GM18873 (cell line): ENCODE data around the gene RHOG.

ENCODE experiments used
- ATAC-seq: cut with Tn5 transposase; IDR thresholded peaks from one replicate; pipeline ENCODE4 v1.9.1; 2021; ENCODE audit warnings: mild to moderate bottlenecking, moderate library complexity, moderate number of reproducible peaks; ENCODE audit not compliant: unreplicated experiment, low FRiP score

Gene RHOG

DNA sequence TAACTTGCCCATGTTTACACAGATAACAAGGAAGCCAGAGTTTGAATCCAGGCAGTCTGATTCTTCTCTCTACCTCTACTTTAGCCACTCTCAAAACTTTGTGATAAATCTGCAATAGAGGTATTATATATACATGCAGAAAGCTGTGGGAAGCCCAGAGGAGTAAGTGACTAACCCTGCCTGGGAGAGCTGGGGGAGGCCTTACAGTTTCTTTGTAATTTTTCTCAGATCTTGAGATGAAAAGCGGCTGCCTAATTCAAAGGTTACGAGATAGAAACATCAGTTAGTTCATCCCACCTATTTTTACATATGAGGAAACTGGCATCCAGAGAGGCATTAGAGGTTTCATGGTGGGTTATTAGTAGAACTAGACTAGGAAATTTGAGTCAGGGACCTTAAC is 19.6 kb upstream of the RHOG start:
- no peak for ATAC-seq

DNA sequence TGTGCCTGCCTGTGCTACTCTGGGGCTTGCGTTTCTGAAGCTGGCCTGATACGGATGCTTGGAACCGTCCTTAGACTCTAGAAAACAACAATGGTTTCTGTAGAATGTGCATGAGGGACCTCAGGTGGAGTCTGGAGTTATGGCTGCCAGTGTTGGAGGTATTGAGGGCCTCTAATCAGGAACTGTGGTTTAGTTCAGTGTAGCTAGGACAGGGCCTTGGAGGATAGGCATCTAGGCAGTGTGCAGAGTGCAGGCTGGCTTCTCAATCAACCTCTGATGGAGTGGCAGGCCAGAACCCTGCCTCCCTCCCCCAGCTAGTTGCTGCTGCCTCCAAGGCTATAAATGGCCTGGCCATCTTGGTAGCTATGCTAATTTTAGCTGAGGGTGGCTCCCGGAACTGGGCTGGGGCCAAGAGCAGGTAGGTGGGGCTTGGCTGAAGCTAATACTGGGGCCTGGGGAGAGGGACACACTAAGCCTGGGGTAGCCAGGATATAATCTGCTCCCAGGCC is 18.7 kb upstream of the RHOG start:
- ATAC-seq: no peak

DNA sequence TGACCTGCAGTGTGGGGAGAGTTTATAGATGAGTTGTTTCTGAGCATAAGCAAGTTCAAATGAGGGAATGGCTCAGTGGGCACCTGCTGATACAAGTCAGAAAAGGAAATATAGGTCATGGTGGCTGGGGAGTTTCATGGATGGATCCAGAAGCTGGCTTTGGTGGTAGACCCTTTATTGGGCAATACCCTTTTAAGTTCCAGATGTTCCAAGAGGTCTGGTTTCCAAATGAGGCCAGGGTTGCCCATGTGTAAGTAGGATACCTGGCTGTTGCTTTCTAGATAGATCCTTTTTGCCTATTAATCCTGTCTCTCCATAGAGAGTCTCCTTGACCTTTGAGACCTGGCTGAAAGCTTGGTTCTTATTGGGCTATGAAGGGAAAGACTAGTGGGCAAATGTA is 16.9 kb upstream of the RHOG start:
- ATAC-seq: no peak

DNA sequence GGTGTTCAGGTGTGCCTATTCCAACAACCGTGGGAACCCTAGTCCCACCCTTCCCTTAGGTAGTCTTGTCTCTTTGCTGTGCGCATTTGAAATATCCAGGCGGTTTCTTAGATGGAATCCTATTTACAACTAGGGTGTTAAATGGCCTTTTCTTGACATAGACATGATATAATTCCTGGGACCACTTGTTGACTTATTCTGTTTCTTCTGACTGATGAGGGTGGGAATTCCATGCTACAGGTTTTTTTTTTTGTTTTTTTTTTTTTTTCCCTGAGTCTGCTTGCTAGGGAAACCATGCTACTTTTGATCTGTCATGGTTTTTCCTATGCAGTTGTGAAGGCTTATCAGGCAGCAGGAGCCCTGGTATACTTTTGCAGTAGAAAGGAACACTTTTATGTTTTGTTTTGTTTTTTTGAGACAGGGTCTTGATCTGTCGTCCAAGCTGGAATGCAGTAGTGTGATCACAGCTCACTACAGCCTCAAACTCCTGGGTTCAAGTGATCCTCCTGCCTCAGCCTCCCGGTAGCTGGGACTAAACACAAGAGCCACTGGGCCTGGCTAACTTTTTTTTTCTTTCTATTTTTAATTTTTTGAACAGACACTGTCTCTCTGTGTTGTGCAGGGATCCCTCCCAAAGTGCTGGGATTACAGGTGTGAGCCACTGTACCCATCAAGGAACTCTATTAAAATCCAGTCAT is 16.2 kb upstream of the RHOG start:
- no peak for ATAC-seq

DNA sequence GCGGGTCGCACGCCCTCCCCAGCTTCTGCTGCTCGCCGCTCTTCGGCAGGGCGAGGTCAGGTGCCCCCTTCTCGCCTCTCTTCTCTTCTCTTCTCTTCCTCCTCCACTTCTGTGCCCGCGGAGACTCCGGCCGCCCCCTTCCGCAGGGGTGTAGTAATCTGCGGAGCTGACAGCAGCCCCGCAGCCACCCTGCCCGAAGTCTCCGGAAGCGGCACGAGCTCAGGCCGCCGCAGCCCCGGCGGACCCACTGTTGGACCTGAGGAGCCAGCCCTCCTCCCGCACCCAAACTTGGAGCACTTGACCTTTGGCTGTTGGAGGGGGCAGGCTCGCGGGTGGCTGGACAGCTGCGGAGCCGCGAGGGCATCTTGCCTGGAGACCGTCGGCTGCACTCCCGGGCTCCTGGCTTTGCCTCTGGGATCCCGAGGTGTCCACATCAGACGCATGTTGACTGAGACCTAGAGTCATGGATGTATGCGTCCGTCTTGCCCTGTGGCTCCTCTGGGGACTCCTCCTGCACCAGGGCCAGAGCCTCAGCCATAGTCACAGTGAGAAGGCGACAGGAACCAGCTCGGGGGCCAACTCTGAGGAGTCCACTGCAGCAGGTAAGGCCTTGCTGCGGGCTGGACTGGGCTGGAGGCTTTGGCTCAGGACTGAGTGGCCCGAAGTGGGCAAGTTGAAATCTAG is 15.2 kb upstream of the RHOG start:
- ATAC-seq: peak; percentile 18

DNA sequence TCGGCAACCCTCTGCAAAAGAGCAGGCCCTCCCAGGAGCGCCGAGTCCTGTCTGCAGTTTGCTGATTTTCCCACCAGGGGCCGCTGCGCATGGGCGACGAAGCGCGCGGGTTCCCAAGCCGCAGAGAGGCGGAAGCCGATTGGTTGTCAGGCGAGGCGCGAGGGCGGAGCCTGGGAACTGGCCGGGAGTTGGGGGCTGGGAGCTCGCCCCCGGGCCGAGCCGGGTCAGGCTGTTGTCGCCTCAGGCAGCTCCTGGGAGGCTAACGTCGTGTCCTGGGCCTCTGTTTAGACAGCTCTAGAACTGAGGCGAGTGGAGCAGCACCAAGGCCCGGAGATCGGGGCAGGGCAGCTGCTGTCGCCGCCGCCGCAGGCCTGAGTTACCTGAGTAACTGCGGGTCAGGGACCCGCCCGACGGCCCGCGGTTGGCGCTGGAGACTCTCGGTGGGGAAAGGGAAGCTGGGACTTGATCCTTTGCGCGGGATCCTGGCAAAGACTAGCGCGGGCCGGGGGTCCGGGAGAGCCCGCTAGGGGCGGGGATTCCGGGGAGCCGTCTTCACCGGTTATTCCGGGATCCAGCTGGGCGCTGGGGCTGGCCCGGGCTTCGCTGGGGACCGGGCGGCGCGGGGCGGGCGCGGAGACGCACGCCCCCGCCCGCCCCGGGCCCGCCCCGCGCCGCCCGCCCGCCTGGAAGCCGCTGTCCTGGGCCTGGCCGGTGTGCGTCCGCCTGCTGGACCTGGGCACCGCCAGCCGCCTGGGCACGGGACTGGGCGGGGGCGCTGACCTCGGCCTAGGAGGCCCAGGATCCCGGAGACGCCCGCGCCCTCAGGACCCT is 14.4 kb upstream of the RHOG start, which contains the start of gene STIM1:
Gene STIM1, plus strand, starts transcription at position 688 of the 831 bp plus-strand sequence. CDS start 607 bp downstream, outside the sequence.
- peak; percentile 58 for ATAC-seq

DNA sequence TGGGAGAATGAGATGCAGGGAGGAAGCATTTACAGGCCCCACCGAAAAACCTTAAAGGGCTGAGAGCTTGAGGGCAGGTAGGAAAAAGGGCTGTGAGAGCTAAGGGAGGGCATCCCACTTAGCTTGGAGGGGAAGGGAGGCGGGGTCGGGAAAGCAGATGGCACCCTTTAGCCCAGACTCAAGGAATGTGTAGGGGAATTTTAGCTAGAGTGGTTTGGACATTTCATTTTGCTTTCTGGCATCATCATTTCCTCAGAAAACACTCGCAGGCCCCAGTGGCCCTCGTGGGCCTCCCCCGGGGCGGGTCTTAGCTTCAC is 13.9 kb upstream of the RHOG start:
- ATAC-seq: no peak

DNA sequence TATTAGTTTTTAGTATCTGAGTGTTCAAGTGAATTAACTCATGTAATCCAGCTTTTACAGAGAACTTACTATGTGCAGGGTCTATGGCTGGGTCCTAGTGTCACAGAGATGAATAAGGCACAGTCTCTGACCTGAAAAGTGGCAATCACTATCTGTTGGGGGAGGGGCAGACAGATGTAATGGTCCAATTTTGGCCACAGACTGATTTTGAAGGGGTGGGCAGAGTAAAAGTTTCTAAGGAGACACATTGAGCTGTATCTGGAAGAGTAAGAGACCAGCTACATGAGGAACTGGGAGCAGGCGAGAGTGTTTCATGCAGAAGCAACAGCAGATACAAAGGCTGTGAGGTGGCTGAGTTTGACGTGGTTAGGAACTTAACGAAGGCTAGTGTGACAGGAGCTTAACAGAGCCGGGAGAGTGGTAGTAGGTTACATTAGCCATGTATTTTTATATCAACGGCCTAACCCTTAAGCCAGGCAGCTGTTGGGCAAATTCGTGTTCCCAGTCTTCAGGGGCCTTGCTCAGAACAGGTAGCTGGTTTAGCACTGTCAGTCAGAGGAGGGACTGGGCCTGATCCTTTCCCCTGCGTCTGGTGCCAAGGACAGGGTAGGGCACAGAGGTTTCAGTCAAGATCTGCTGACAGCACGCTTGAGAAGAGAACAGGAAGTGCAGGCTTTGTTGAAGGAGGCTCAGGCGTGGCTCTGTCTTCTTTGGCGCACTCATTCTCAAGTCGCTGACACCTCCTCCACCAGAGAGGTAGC is 13.3 kb upstream of the RHOG start:
- peak; percentile 43 for ATAC-seq

DNA sequence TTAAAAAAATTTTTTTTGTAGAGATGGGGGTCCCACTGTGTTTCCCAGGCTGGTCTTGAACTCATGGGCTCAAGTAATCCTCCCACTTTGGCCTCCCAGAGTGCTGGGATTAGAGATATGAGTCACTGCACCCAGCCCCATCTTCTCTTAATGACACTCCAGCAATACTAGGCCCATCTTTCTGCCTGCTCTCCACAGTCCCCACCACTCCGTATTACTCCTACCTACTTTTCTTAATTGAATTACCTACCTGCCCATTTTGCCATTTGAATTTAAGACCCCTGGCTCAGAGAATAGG is 12.7 kb upstream of the RHOG start:
- no peak for ATAC-seq

DNA sequence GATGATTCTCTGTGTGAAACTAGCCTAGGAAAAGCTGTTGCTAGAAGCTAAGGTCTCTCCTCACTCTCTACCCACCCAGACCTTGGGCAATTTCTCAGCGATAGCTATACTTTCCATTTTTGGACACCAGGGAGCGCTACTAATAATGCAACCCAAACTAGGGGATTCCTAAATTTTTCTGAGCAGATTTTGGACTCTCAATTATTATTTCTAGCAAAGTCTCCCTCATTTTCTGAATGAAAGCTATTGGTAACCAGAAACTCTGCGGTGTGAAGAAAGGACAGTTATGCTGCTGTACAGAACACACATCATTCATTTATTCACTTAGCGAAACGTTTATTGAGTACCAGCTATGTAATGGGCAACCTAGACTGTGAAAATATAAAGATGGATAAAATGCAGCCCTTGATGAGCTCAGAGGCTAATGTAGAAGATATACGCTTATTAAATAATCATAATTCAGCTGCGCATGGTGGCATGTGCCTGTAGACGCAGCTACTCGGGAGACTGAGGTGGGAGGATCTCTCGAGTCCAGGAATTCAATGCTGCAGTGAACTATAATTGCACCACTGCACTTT is 8.6 kb upstream of the RHOG start:
- ATAC-seq: no peak

DNA sequence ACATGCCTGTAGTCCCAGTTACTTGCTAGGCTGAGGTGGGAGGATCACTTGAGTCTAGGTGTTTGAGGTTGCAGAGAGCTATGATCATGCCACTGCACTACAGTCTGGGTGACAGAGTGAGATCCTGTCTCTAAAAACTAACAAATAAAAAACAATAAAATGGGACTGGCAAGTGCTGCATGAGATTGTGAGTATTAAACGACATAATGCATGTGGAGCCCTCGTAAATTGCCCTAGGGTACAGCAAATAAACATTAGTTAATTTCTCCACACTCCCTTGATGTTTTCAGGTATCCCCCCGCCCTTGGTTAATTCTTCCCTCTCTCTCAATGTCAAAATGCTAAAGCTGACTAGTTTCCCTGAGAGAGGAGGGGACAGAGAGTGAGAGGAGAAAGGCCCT is 4.9 kb upstream of the RHOG start:
- no peak for ATAC-seq

DNA sequence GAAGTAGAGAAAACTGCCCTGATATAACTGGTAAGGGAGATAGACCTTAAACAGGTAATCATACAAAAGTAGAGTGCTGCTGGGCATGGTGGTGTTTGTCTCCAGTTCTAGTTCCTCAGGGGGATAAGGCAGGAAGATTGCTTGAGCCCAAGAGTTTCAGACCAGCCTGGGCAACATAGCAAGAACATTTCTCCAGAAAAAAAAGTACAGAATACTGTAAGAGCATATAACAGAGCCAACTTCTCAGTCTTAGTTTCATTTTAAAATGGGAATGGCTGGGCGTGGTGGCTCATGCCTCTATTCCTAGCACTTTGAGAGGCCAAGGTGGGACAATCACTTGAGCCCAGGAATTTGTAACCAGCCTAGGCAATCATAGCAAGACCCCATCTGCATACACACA is 4.5 kb upstream of the RHOG start:
- ATAC-seq: no peak

DNA sequence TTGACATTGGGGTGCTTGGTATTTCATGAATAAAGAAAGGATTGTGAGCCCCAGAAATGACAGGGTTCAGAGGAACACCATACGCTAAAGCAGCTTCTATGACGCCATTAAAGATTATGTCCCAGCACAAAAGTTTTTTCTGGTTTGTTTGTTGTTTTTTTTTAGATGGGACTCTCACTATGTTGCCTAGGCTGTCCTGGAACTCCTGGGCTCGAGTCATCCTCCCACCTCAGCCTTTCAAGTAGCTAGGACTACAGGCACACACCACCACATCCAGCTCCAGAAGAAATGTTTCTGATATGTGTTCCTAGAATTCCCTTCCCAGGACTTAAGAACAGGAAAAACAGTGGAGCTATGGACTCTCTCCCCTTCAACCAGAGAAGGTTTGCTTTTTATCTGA is 2.6 kb upstream of the RHOG start:
- ATAC-seq: no peak

DNA sequence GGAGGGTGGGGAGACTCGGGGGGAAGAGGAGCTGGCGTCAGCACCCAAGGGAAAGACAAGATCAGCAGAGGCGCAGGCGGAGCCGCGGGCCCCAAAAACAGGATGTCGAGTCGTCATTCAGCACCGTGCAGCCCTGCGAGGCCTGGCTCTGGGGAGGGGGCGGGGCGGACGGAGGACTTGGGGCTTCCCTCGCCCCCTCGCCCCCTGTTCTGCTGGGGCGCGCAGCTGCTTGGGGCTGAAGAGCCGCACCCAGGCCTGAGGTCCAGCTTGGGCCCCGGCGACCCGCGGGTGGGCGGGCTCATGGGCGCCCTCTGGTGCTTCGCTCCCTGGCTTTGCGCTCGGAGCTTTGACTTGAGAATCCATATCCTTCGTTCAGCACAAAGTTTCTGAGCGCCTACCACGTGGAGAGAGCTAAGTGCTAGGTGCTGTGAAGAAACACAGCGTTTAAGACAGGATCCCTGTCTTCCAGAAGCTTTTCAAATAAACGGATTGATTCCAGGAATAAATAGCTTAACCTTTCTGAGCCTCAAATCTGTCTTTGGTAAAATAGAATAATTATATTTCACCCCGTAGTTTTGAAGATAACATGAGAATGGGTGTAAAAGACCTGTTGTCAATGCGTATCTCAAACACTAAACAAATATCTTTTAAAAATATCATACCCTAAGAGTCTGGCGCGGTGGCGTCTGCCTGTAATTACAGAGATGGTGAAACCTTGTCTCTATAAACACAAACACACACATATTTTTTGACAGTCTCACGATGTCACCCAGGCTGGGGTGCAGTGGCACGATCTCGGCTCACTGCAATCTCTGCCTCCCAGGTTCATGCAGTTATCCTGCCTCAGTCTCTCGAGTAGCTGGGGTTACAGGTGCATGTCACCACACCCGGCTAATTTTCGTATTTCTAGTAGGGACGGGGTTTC is 929 bp upstream of the RHOG start:
- peak; percentile 56 for ATAC-seq

DNA sequence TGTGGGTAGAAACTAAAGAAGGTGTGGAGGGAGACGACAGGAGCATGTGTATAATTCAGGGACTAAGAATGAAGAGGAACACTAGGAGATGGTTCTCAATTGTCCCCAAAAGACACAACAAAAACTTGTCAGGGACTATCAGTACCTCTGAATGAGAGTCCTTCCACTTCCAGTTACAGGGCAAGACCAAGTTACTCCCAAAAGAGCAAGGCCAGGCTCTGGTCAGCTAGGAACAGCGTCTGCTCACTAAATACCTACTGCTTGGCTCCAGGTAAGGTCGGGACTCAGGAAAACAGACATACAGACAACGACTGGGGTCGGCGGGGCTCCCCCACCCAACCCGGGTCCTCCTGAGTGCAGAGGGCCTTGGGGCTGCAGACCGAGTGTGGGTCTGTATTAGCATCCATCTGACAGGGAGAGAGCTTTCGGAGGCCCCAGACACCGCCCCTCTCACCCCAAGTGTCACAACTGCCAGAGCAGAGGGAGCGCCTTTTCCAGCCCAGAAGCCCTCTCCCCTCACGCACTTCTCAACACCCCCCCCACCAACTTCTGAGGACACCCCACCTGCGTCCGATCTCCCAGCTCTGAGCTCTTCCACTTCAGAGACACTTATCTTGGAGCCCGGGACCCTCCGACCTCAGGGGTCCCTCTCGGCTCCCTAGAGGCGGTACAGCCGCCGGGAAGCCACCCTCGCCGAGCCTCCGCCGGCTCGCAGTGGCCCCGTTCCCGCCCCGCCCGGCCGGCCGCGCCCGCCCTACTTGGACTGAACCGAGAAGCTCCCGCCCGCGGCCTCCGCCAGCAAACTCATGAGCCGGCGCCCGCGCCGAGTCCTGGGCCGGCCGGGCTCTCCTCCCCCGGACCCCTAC is 522 bp downstream of the RHOG start:
- no peak for ATAC-seq

DNA sequence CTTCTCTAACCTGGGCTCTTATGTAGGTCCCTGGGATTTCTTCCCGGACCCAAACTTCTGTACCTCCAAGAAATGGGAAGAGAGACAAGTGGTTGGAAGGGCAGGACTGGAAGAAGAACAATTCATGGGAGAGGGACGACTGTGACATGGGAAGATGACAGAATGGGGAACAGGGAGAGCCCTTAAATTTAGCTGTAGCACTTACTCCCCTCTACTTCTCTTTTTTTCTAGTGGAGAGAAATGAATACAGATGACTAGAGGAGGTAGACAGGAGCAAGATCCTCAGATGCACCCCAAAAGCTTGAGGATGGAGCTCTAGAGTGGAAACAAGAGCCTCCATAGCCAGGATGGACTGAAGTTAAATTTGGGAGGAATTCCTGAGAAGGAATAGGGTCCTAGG is 2.3 kb downstream of the RHOG start:
- no peak for ATAC-seq

DNA sequence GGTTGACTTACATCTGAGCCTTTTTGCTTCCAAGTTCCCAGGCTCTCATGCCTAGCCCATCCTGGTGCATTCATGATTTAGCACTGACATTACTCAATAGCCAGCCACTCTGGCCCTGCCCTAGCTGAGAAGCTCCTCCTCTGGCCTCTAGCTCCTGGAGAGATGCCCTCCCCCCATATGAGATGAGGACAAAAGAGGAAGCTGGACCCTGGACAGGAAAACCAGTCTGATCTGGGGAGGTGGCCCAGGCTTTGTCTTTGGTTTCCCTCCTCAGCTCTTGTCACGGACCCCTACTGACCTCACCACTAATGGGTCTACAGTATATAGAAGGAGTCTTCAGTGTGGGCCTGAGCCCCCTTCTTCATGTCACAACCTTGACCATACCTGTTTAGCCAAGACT is 3.0 kb downstream of the RHOG start:
- ATAC-seq: no peak

DNA sequence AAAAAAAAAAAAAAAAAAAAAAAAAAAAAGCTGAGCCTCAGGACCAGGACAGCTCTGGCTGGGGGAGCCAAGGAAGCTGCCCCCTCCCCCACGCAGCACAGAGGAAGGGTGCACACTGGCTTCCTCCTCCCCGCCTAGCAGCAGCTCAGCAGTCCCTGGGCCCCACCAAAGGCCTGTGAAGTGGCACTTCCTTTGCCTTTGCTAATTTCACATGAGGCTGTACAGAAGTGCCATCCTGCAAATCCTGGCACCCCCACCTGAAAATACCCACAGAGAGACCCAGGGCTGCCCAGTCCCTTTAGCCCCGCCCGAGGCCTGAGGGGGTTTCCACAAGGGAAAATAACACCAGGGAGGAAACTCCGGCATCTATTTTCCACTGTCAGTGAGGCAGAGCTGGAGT is 3.9 kb downstream of the RHOG start:
- ATAC-seq: no peak

DNA sequence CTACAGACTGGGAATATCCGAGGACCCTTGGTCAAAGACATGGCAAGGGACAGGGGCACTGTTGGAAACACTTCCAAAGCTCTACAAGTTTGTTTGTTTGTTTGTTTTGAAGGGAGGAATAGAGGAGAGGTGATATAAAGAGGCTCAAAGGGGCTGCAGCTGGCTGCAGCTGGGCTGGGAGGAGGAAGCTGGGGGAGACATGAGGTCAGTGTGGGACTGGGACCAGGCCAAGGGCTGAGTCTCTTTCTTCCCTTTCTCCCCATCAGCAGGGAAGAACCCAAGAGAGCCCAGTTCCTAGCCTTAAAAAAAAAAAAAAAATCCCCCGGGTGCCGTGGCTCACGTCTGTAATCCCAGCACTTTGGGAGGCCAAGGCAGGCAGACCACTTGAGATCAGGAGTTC is 5.0 kb downstream of the RHOG start:
- no peak for ATAC-seq
